B cell (primary cell): ENCODE results near the gene ABCC1.

ENCODE experiments used
- EZH2 ChIP-seq: IDR thresholded peaks from 2 replicates; pipeline ENCODE4 v1.6.1; 2012; ENCODE audit warnings: borderline replicate concordance, low read depth, mild to moderate bottlenecking, moderate library complexity, low read length; ENCODE audit not compliant: insufficient read depth, poor library complexity, severe bottlenecking
- TF ChIP-seq, protein P1 (sequence below): fragments of 200-600 bp; IDR thresholded peaks from one replicate; pipeline ENCODE4 v1.8.0; 2022; ENCODE audit warnings: antibody characterized with exemption, mild to moderate bottlenecking

DNA sequence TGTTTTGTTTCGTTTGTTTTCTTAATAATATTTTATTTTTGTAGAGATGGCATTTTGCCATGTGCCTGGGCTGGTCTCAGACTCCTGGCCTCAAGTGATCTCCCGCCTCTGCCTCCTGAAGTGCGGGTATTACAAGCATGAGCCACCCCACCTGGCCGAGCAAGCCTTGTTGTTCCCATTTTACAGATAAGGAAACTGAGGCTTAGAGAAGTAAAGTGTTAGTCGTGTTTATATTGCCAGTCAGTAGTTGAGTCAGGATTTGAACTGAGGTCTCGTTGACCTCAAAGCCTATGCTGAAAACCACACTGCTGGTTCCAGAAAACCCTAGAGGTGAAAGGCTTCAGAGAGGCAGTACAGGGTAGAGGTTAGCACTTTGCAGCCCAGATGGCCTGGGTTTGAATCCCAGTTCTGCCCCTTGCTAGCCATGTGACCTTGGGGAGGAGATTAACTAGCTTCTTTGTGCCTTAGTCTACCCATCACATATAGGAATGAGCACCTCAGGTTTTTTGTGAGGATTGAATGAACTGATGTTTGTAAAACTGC lies 171.8 kb downstream of the ABCC1 start:
- TF ChIP-seq, protein P1, sequence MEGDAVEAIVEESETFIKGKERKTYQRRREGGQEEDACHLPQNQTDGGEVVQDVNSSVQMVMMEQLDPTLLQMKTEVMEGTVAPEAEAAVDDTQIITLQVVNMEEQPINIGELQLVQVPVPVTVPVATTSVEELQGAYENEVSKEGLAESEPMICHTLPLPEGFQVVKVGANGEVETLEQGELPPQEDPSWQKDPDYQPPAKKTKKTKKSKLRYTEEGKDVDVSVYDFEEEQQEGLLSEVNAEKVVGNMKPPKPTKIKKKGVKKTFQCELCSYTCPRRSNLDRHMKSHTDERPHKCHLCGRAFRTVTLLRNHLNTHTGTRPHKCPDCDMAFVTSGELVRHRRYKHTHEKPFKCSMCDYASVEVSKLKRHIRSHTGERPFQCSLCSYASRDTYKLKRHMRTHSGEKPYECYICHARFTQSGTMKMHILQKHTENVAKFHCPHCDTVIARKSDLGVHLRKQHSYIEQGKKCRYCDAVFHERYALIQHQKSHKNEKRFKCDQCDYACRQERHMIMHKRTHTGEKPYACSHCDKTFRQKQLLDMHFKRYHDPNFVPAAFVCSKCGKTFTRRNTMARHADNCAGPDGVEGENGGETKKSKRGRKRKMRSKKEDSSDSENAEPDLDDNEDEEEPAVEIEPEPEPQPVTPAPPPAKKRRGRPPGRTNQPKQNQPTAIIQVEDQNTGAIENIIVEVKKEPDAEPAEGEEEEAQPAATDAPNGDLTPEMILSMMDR = no peak
- TF ChIP-seq EZH2 = no peak
